Fibroblast of lung (primary cell): ENCODE results near the gene TANGO6. TPM values are rescaled to one million over a fixed set of nuclear protein-coding genes. Genes with fewer than 3 reads are reported as not detected.

ENCODE experiments used
- DNase-seq, 2 donors: peaks; one replicate each; pipeline versions ENCODE4 v3.0.0 to v3.0.0-alpha.2; 2010; ENCODE audit warnings: low read depth in 2 of 2
- H2AFZ ChIP-seq: 2 replicates; pipeline ENCODE4 v1.5.1; 2012; ENCODE audit warnings: low read length, control low read depth, inconsistent platforms
- H3K27ac ChIP-seq: 2 replicates; pipeline ENCODE4 v1.5.1; 2011; ENCODE audit warnings: low read length, control low read depth; ENCODE audit not compliant: insufficient read depth
- H3K27me3 ChIP-seq: 2 replicates; pipeline ENCODE4 v1.5.1; 2011; ENCODE audit warnings: mild to moderate bottlenecking, low read length; ENCODE audit not compliant: control insufficient read depth, insufficient read depth
- H3K36me3 ChIP-seq: 2 replicates; pipeline ENCODE4 v1.5.1; 2011; ENCODE audit warnings: low read length; ENCODE audit not compliant: control insufficient read depth, insufficient read depth
- H3K4me1 ChIP-seq: 2 replicates; pipeline ENCODE4 v1.5.1; 2011; ENCODE audit warnings: low read length; ENCODE audit not compliant: control insufficient read depth, insufficient read depth; ENCODE audit errors: extremely low read depth
- H3K4me2 ChIP-seq: 2 replicates; pipeline ENCODE4 v1.5.1; 2011; ENCODE audit warnings: low read length, control low read depth; ENCODE audit not compliant: insufficient read depth; ENCODE audit errors: extremely low read depth
- H3K4me3 ChIP-seq, 4 experiments: fragments of 200-600 bp in 1 of 4; sonication (generic) in 1 of 4; replicated peaks in 1 of 4; 2 replicates each; pipeline ENCODE4 v1.5.1; 2011 to 2016; ENCODE audit warnings: low read length in 4 of 4, low read depth in 3 of 4, mild to moderate bottlenecking in 3 of 4, control low read depth in 2 of 4, inconsistent platforms in 1 of 4, mixed read lengths in 1 of 4; ENCODE audit not compliant: insufficient read depth in 1 of 4; ENCODE audit errors: control extremely low read depth in 1 of 4
- H3K79me2 ChIP-seq: 2 replicates; pipeline ENCODE4 v1.5.1; 2012; ENCODE audit warnings: mild to moderate bottlenecking, low read length, inconsistent platforms; ENCODE audit not compliant: control insufficient read depth, insufficient read depth
- H3K9ac ChIP-seq: 2 replicates; pipeline ENCODE4 v1.5.1; 2011; ENCODE audit warnings: mild to moderate bottlenecking, low read length, control low read depth; ENCODE audit not compliant: insufficient read depth
- H3K9me3 ChIP-seq: 2 replicates; pipeline ENCODE4 v1.5.1; 2012; ENCODE audit warnings: low read depth, low read length; ENCODE audit not compliant: control insufficient read depth, insufficient read depth
- H4K20me1 ChIP-seq: 2 replicates; pipeline ENCODE4 v1.5.1; 2011; ENCODE audit warnings: low read length; ENCODE audit not compliant: control insufficient read depth, insufficient read depth; ENCODE audit errors: extremely low read depth
- EZH2 ChIP-seq: IDR thresholded peaks from 2 replicates; pipeline ENCODE4 v1.5.1; 2012; ENCODE audit warnings: low read length, control low read depth, mild to moderate bottlenecking; ENCODE audit errors: missing control alignments
- polyA plus RNA-seq, 2 donors: library from polyadenylated mRNA; depleted of rRNA in 1 of 2; stranded (reverse) in 1 of 2; unstranded in 1 of 2; fragments of >200 nt; gene quantifications; 2 replicates each; pipeline ENCODE4 v1.2.1, GENCODE V29; 2011 to 2012; ENCODE audit warnings: missing spikeins in 1 of 2
- total RNA-seq: library from RNA; depleted of rRNA; stranded (reverse); fragments of >200 nt; gene quantifications from 2 replicates; pipeline ENCODE4 v1.2.1, GENCODE V29; 2014
- TF ChIP-seq, protein P1 (sequence below), 2 donors: IDR thresholded peaks in 1 of 2; conservative IDR thresholded peaks in 1 of 2; 1 replicate in 1 of 2; 2 replicates in 1 of 2; pipeline ENCODE4 v1.5.1; 2011 to 2012; ENCODE audit warnings: low read length in 2 of 2, control low read depth in 1 of 2, inconsistent platforms in 1 of 2, low read depth in 1 of 2, mild to moderate bottlenecking in 1 of 2

The TANGO6 gene
- total and polyA plus RNA-seq, 2 donors (not counting 1 experiment from before 2014, with no cell fraction given) = 6.5 to 29.9 TPM

DNA sequence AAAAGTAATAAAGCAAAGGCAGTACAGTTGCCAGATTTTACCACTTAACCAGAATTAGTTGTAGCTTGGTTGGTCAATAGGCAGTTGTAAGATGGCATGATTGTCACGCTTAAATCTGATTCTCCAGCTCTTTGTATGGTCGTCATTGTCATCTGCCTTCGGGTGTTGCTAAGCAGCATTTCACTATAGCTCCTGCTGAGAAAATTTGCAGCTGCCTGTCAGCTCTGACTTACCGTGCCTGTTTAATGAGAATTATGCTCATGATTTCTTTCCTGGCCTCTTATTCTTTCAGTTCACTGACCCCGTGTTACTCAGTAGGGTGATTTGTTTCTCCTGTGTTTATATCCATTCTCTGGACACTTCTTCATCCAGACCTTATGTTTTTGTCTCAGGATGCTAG, 66.7 kb downstream of the TANGO6 start:
- no peaks in the 10 kb centered on the region for H3K79me2 ChIP-seq
- no peak overlapping the region for H3K9ac ChIP-seq
- H3K27me3 ChIP-seq = no peaks in the 10 kb centered on the region
- H3K4me2 ChIP-seq = no peak overlapping the region
- no peaks in the 10 kb centered on the region for H3K4me1 ChIP-seq
- no peaks in the 10 kb centered on the region for H4K20me1 ChIP-seq
- H2AFZ ChIP-seq = no peak overlapping the region
- no peak overlapping the region for H3K27ac ChIP-seq
- H3K9me3 ChIP-seq = no peaks in the 10 kb centered on the region
- TF ChIP-seq, protein P1, sequence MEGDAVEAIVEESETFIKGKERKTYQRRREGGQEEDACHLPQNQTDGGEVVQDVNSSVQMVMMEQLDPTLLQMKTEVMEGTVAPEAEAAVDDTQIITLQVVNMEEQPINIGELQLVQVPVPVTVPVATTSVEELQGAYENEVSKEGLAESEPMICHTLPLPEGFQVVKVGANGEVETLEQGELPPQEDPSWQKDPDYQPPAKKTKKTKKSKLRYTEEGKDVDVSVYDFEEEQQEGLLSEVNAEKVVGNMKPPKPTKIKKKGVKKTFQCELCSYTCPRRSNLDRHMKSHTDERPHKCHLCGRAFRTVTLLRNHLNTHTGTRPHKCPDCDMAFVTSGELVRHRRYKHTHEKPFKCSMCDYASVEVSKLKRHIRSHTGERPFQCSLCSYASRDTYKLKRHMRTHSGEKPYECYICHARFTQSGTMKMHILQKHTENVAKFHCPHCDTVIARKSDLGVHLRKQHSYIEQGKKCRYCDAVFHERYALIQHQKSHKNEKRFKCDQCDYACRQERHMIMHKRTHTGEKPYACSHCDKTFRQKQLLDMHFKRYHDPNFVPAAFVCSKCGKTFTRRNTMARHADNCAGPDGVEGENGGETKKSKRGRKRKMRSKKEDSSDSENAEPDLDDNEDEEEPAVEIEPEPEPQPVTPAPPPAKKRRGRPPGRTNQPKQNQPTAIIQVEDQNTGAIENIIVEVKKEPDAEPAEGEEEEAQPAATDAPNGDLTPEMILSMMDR (conservative IDR thresholded peaks at IDR 0.05 in 1 of 2, IDR thresholded peaks at IDR 0.05 in 1 of 2; ENCODE audit: low read depth in 1 of 2, low read length in 2 of 2) = no peak
- TF ChIP-seq EZH2 = no peak
- H3K4me3 ChIP-seq = no peak overlapping the region
- no peak for DNase-seq
- no peaks in the 10 kb centered on the region for H3K36me3 ChIP-seq

DNA sequence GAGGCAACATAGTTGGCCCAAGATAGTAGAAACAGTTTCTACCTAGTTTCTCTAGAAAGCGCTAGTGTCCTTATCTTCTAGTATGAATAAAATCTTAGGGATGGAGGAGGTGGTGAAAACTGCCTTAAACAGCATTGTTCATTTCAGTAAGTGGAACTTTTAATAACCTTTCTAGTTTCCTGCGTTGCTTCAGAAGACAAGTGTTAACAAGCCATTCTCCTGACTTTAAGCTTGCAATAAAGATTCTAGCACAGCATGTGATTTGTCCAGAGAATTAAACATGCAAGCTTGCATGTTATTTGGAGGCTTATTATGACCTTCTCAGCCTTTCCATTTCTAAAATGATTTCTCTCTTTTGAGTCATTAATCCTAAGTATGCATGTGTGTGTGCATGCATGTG, 72.3 kb downstream of the TANGO6 start:
- no peaks in the 10 kb centered on the region for H3K4me1 ChIP-seq
- H2AFZ ChIP-seq = no peak overlapping the region
- no peak overlapping the region for H3K4me3 ChIP-seq
- H3K9me3 ChIP-seq = no peaks in the 10 kb centered on the region
- H4K20me1 ChIP-seq = no peaks in the 10 kb centered on the region
- DNase-seq = no peak
- H3K79me2 ChIP-seq = no peaks in the 10 kb centered on the region
- no peaks in the 10 kb centered on the region for H3K36me3 ChIP-seq
- H3K4me2 ChIP-seq = no peak overlapping the region
- TF ChIP-seq, protein P1 (conservative IDR thresholded peaks at IDR 0.05 in 1 of 2, IDR thresholded peaks at IDR 0.05 in 1 of 2; ENCODE audit: low read depth in 1 of 2, low read length in 2 of 2) = no peak
- no peak for TF ChIP-seq EZH2
- H3K27me3 ChIP-seq = no peaks in the 10 kb centered on the region
- H3K9ac ChIP-seq = no peak overlapping the region
- no peak overlapping the region for H3K27ac ChIP-seq

DNA sequence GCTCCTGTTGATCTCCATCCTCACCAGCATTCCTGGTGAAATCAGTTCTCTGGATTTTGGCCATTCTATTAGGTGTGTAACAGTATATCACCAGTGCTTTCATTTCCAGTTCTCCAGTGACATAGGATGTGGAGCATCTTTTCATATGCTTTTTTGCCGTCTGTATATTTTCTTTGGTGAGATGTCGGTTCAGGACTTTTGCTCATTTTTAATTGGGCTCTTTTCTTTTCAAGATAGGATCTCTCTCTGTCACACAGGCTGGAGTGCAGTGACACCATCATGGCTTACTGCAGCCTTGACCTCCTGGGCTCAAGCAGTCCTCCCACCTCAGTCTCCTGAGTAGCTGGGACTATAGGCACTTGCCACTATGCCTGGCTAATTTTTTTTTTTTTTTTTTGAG, 74.2 kb downstream of the TANGO6 start:
- Histone ChIP-seq H3K27ac (no peak overlapping the region), H3K79me2 (no peaks in the 10 kb centered on the region), H3K9ac (no peak overlapping the region), H2AFZ (no peak overlapping the region), H3K36me3 (no peaks in the 10 kb centered on the region), H3K4me3 (no peak overlapping the region), H3K4me1 (no peaks in the 10 kb centered on the region), H3K27me3 (no peaks in the 10 kb centered on the region), H3K4me2 (no peak overlapping the region), H3K9me3 (no peaks in the 10 kb centered on the region), H4K20me1 (no peaks in the 10 kb centered on the region)
- TF ChIP-seq, protein P1 (conservative IDR thresholded peaks at IDR 0.05 in 1 of 2, IDR thresholded peaks at IDR 0.05 in 1 of 2; ENCODE audit: low read depth in 1 of 2, low read length in 2 of 2) = no peak
- no peak for TF ChIP-seq EZH2
- DNase-seq = no peak
